KMS-11 (cell line): ENCODE results near the gene VPS26B.

Source experiments
- H2AFZ ChIP-seq: fragments of 200-600 bp; sonication (generic); 2 replicates; pipeline ENCODE4 v1.6.1; 2016; ENCODE audit warnings: antibody characterized with exemption, mixed run types, low read depth
- H3K27ac ChIP-seq: fragments of 200-600 bp; sonication (generic); 2 replicates; pipeline ENCODE4 v1.6.1; 2016; ENCODE audit warnings: mild to moderate bottlenecking, mixed run types
- H3K27me3 ChIP-seq: fragments of 200-600 bp; sonication (generic); 2 replicates; pipeline ENCODE4 v1.6.1; 2017; ENCODE audit warnings: mild to moderate bottlenecking, low read depth, mixed run types, moderate library complexity; ENCODE audit not compliant: insufficient read depth
- H3K36me3 ChIP-seq: fragments of 200-600 bp; sonication (generic); 2 replicates; pipeline ENCODE4 v1.6.1; 2017; ENCODE audit warnings: mild to moderate bottlenecking, mixed run types; ENCODE audit not compliant: insufficient read depth
- H3K4me1 ChIP-seq: fragments of 200-600 bp; sonication (generic); 2 replicates; pipeline ENCODE4 v1.6.1; 2016; ENCODE audit warnings: mild to moderate bottlenecking, low read depth, mixed run types; ENCODE audit not compliant: poor library complexity, severe bottlenecking
- H3K4me2 ChIP-seq: fragments of 200-600 bp; sonication (generic); 2 replicates; pipeline ENCODE4 v1.7.0; 2016; ENCODE audit warnings: mild to moderate bottlenecking, mixed run types
- H3K4me3 ChIP-seq: fragments of 200-600 bp; sonication (generic); IDR thresholded peaks from 2 replicates; pipeline ENCODE4 v1.6.1; 2017; ENCODE audit warnings: low read depth, low read length, mixed read lengths; ENCODE audit not compliant: insufficient read depth
- H3K79me2 ChIP-seq: fragments of 200-600 bp; sonication (generic); 2 replicates; pipeline ENCODE4 v1.6.1; 2016; ENCODE audit warnings: low read depth, mixed run types; ENCODE audit not compliant: insufficient read depth
- H3K9ac ChIP-seq: fragments of 200-600 bp; sonication (generic); 2 replicates; pipeline ENCODE4 v1.6.1; 2016; ENCODE audit warnings: mild to moderate bottlenecking, mixed run types
- H4K20me1 ChIP-seq: fragments of 200-600 bp; sonication (generic); 2 replicates; pipeline ENCODE4 v1.6.1; 2016; ENCODE audit warnings: mild to moderate bottlenecking, mixed run types; ENCODE audit not compliant: insufficient read depth
- CTCF ChIP-seq: fragments of 200-600 bp; sonication (generic); conservative IDR thresholded peaks from 2 replicates; pipeline ENCODE4 v1.6.1; 2017; ENCODE audit warnings: low read depth, mild to moderate bottlenecking, antibody characterized with exemption, low read length, moderate library complexity, mixed read lengths

VPS26B gene

GRCh38 chr11:134267461-134267860, 43.0 kb downstream of the VPS26B start:
- no peak overlapping the region for H3K4me3 ChIP-seq

DNA sequence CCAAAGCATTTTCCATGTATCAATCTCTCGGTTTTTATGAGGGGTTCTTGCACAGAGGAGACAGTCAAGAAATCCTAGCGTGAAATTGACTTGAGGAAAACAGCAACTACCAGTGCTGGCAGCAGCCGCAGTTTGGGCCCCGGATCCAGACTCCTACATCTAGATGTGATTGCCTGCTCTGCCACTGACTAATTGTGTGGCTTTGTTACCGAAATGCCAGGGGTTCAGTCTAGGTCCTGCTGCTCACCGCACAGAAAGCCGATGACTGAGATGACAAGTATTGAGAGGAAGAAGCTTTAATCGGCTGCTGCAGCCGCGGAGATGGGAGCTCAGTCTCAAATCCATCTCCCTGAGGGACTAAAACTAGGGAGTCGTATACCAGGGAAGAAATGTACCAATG, 43.5 kb downstream of the VPS26B start:
- no peaks in the 10 kb centered on the region for H3K79me2 ChIP-seq

More at GRCh38 chr11:134267461-134267860, 43.0 kb downstream of the VPS26B start:
- TF ChIP-seq CTCF = no peak
- H3K4me1 ChIP-seq = peaks cover 14% of the 10 kb centered on the region
- no peaks in the 10 kb centered on the region for H4K20me1 ChIP-seq
- H3K27me3 ChIP-seq = no peaks in the 10 kb centered on the region
- no peaks in the 10 kb centered on the region for H3K79me2 ChIP-seq
- H3K36me3 ChIP-seq = no peaks in the 10 kb centered on the region
- H3K4me2 ChIP-seq = no peak overlapping the region
- H3K27ac ChIP-seq = no peak overlapping the region
- no peak overlapping the region for H2AFZ ChIP-seq
- H3K9ac ChIP-seq = no peak overlapping the region

DNA sequence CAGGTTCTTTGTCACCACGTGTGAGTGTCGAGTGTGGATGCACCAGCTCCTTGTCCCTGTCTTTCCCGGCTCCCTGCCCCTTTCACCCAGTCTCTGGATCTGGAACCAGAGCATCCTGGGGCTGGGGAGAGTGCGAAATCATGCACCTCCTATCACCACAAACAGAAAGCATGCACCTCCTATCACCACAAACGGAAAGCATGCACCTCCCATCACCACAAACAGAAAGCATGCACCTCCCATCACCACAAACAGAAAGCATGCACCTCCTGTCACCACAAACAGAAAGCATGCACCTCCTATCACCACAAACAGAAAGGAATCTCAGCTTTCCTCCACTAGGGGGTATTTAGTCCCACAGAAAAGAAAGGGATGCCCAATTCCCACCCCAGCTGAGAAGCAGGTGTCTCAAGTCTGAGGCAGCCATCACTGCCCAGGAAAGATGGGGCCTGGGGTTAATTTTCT, 45.8 kb downstream of the VPS26B start:
- Histone ChIP-seq H3K27ac (peak overlapping the region; percentile 32; the same call in 1 of the 2 replicates), H3K79me2 (no peaks in the 10 kb centered on the region), H2AFZ (peak overlapping the region; percentile 47), H3K27me3 (no peaks in the 10 kb centered on the region), H3K4me1 (peaks cover 30% of the 10 kb centered on the region), H3K9ac (no peak overlapping the region; the same call in 1 of the 2 replicates), H3K4me2 (peak overlapping the region; percentile 53), H3K4me3 (no peak overlapping the region), H3K36me3 (no peaks in the 10 kb centered on the region), H4K20me1 (no peaks in the 10 kb centered on the region)
- TF ChIP-seq CTCF = peak; percentile 56

More for the DNA sequence above, 43.5 kb downstream of the VPS26B start:
- Histone ChIP-seq H3K36me3 (no peaks in the 10 kb centered on the region), H3K4me2 (no peak overlapping the region), H2AFZ (no peak overlapping the region), H3K9ac (no peak overlapping the region), H3K4me3 (no peak overlapping the region), H3K4me1 (peaks cover 14% of the 10 kb centered on the region), H3K27ac (no peak overlapping the region), H3K27me3 (no peaks in the 10 kb centered on the region), H4K20me1 (no peaks in the 10 kb centered on the region)
- no peak for TF ChIP-seq CTCF

DNA sequence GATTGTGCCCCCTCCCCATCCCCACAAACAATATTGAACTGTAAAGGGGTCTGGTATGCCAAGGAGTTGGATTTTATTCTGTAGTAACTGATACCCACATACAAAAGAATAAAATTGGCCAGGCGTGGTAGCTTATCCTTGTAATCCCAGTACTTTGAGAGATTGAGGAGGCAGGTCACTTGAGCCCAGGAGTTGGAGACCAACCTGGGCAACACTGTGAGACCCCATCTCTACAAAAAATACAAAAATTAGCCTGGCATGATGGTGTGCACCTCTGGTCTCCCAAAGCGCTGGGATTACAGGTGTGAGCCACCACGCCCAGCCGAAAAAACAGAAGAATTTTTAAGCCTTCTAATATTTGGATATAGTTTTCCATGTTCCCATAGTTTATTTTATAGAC, 47.5 kb downstream of the VPS26B start:
- H3K4me3 ChIP-seq = no peak overlapping the region
- no peak overlapping the region for H2AFZ ChIP-seq
- H3K4me2 ChIP-seq = no peak overlapping the region
- TF ChIP-seq CTCF = no peak
- H3K36me3 ChIP-seq = no peaks in the 10 kb centered on the region
- no peaks in the 10 kb centered on the region for H3K27me3 ChIP-seq
- no peaks in the 10 kb centered on the region for H3K79me2 ChIP-seq
- no peak overlapping the region for H3K9ac ChIP-seq
- H3K4me1 ChIP-seq = peaks cover 30% of the 10 kb centered on the region
- no peaks in the 10 kb centered on the region for H4K20me1 ChIP-seq
- no peak overlapping the region for H3K27ac ChIP-seq
